Measurements from ENCODE around the gene VOPP1.
"Not testable (repeated sequence)": the region's sequence is repeated elsewhere in the genome, so short reads cannot be mapped to it uniquely, and the experiment has no call there.

The VOPP1 gene, protein sequence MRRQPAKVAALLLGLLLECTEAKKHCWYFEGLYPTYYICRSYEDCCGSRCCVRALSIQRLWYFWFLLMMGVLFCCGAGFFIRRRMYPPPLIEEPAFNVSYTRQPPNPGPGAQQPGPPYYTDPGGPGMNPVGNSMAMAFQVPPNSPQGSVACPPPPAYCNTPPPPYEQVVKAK

DNA sequence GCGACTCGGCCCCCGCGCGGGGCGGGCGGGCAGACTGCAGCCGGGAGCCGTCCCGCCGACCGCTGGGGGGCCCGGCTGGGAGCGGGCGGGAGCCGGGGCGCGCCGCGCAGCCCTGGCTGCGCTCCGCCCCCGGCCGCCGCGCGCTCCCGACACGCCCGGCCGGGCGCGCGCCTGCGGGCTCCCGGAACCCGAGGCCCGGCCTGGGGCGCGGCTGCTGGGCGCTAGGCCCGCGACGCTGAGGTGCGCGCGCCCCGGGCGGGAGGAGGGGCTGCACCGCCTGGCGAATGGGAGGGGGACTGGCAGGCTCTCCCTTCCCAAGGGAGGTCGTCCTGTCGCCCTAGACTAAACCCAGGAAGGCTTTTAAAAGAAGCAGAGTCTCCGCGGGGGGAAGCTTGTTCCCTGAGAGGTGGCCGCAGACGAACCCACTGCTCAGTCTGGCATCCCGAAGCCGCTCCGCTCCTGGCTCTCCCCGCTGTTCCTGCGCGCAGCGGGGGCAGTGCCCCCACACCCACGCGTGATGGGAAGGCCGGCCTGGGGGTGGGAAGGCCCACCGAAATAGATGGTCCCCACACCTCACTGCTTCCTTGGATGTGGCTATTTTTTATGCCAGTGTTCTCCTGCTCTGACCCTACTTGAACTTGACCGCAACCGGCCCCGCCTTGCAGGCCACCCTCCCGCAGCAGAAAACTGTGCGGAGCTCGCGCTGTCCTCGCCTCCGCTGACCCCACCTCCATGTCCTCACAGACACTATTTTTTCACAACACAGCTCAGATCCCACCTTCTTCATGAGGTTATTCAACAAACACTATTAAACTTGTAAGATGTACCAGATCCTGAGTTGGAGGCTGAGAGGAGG, at the start of gene VOPP1:
VOPP1 (minus strand) TSS at position 125 of the 856 bp plus-strand sequence. CDS start 178 bp downstream, outside the sequence.
- Histone ChIP-seq H3K27ac (ENCODE audit: low read depth, low read length) (peak within 1 kb of the TSS; percentile 54), H2AFZ (ENCODE audit: low read depth, low read length, severe bottlenecking) (peak within 1 kb of the TSS; percentile 94), H3K4me2 (ENCODE audit: low read depth, low read length, poor library complexity, severe bottlenecking) (peak within 1 kb of the TSS; percentile 85)

DNA sequence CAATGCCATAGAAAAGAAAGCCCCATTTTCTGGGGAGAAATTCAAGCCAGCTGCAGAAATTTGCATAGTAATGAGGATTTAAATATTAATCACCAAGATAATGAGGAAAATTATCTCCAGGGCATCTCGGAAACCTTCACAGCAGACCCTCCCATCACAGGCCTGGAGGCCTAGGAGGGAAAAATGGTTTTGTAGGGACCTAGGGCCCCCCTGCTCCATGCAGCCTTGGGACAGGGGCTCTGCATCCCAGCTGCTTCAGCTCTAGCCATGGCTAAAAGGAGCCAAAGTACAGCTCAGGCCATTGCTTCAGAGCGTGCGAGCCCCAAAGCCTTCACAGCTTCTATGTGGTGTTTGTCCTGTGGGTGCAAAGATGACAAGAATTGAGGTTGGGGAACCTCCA, 46.6 kb upstream of the VOPP1 start:
- no peak for TF ChIP-seq EZH2phosphoT487 (conservative IDR thresholded peaks at IDR 0.05; ENCODE audit: low read length)
- TF ChIP-seq, protein P1, sequence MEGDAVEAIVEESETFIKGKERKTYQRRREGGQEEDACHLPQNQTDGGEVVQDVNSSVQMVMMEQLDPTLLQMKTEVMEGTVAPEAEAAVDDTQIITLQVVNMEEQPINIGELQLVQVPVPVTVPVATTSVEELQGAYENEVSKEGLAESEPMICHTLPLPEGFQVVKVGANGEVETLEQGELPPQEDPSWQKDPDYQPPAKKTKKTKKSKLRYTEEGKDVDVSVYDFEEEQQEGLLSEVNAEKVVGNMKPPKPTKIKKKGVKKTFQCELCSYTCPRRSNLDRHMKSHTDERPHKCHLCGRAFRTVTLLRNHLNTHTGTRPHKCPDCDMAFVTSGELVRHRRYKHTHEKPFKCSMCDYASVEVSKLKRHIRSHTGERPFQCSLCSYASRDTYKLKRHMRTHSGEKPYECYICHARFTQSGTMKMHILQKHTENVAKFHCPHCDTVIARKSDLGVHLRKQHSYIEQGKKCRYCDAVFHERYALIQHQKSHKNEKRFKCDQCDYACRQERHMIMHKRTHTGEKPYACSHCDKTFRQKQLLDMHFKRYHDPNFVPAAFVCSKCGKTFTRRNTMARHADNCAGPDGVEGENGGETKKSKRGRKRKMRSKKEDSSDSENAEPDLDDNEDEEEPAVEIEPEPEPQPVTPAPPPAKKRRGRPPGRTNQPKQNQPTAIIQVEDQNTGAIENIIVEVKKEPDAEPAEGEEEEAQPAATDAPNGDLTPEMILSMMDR (IDR thresholded peaks at IDR 0.05; ENCODE audit: insufficient read depth, low read length, poor library complexity, severe bottlenecking): no peak
- Histone ChIP-seq H3K4me3 (ENCODE audit: insufficient read depth, low read length, poor library complexity, severe bottlenecking) (no peak overlapping the region), H3K9me3 (ENCODE audit: insufficient read depth, low read length) (peaks cover 15% of the 10 kb centered on the region; the same call in 1 of the 2 replicates)

More for the DNA sequence above, at the start of gene VOPP1:
- Histone ChIP-seq H3K4me3 (ENCODE audit: insufficient read depth, low read length, poor library complexity, severe bottlenecking) (peak within 1 kb of the TSS; percentile 88), H3K9ac (ENCODE audit: low read length) (peak within 1 kb of the TSS; percentile 94), H3K27me3 (ENCODE audit: low read length) (no peaks in the 10 kb centered on the region), H3K79me2 (ENCODE audit: insufficient read depth, low read length) (peaks cover 44% of the 10 kb centered on the region), H3F3A (ENCODE audit: insufficient read depth) (peaks cover 12% of the 10 kb centered on the region; the same call in 1 of the 2 replicates), H3K9me2 (replicated peaks; ENCODE audit: insufficient read depth, low read length) (no peaks in the 10 kb centered on the region), H4K20me1 (ENCODE audit: low read depth, low read length) (peaks cover 17% of the 10 kb centered on the region; the same call in 1 of the 2 replicates), H3K9me3 (ENCODE audit: insufficient read depth, low read length) (no peaks in the 10 kb centered on the region), H3K36me3 (ENCODE audit: low read length) (no peaks in the 10 kb centered on the region)
- TF ChIP-seq, protein P1 (IDR thresholded peaks at IDR 0.05; ENCODE audit: insufficient read depth, low read length, poor library complexity, severe bottlenecking): no peak
- TF ChIP-seq EZH2phosphoT487 (conservative IDR thresholded peaks at IDR 0.05; ENCODE audit: low read length): no peak

DNA sequence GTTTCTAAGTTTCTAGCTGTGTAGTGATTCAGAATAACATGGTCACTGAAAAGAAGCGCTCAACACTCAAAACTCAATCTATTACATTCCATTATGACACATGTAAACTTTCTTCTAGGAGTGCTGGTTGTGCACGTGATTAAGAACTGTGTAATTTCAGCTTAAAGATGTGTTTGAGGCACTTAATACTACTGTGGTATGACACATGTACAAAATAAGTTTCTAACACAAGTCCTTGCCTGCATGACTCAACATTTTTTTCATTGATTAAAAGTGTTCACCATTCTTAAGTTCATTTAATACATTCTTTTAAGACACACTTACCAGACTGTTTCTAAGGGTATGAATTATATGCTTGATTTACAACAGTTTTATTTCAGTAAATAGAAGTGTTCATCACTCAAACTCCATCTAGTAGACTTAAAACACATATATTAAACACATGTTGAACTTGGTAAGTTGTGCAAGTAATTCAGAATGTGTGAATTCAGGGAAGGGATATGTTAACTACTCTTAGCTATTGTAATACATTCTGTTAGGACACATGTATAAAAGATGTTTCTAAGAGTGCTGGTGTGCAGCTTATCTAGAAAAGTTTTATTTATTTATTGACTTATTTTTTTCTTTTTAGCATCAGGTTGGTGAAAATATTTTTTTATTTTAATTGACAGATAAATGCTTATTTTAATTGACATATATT, 42.2 kb upstream of the VOPP1 start:
- not testable (repeated sequence) for H4K20me1 ChIP-seq (ENCODE audit: low read depth, low read length); H2AFZ ChIP-seq (ENCODE audit: low read depth, low read length, severe bottlenecking); H3K27ac ChIP-seq (ENCODE audit: low read depth, low read length); H3K4me3 ChIP-seq (ENCODE audit: insufficient read depth, low read length, poor library complexity, severe bottlenecking); H3K79me2 ChIP-seq (ENCODE audit: insufficient read depth, low read length); H3K27me3 ChIP-seq (ENCODE audit: low read length); H3F3A ChIP-seq (ENCODE audit: insufficient read depth); H3K36me3 ChIP-seq (ENCODE audit: low read length); H3K9ac ChIP-seq (ENCODE audit: low read length); H3K4me2 ChIP-seq (ENCODE audit: low read depth, low read length, poor library complexity, severe bottlenecking); H3K9me2 ChIP-seq (replicated peaks; ENCODE audit: insufficient read depth, low read length)
- peaks cover 15% of the 10 kb centered on the region; the same call in 1 of the 2 replicates for H3K9me3 ChIP-seq (ENCODE audit: insufficient read depth, low read length)

More for the DNA sequence above, 46.6 kb upstream of the VOPP1 start:
- Histone ChIP-seq H3K4me2 (ENCODE audit: low read depth, low read length, poor library complexity, severe bottlenecking) (no peak overlapping the region), H3K9me2 (replicated peaks; ENCODE audit: insufficient read depth, low read length) (no peaks in the 10 kb centered on the region), H3F3A (ENCODE audit: insufficient read depth) (no peaks in the 10 kb centered on the region), H4K20me1 (ENCODE audit: low read depth, low read length) (no peaks in the 10 kb centered on the region), H3K27me3 (ENCODE audit: low read length) (no peaks in the 10 kb centered on the region), H3K27ac (ENCODE audit: low read depth, low read length) (no peak overlapping the region), H3K9ac (ENCODE audit: low read length) (no peak overlapping the region), H3K79me2 (ENCODE audit: insufficient read depth, low read length) (no peaks in the 10 kb centered on the region), H2AFZ (ENCODE audit: low read depth, low read length, severe bottlenecking) (no peak overlapping the region), H3K36me3 (ENCODE audit: low read length) (no peaks in the 10 kb centered on the region)

DNA sequence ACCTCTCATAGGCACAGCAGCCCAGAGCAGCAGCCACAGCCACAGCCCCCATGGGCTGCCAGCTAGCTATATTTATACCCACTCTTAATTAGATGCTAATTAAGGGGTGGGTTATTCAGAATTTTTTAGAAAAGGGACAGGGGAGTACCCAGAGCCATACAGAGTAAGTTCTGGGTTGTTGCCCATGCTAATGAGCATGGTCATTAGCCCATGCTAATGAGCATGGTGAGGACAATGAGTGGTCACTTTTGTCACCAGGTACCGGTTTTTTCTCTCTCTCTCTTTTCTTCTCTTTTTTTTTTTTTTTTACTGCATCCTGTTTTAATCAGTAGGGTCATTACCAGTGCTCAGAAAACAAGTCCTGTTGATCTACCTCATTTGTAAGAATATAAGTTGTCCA, 37.4 kb upstream of the VOPP1 start:
- not testable (repeated sequence) for H3K4me3 ChIP-seq (ENCODE audit: insufficient read depth, low read length, poor library complexity, severe bottlenecking); H3K36me3 ChIP-seq (ENCODE audit: low read length); H3K27me3 ChIP-seq (ENCODE audit: low read length); H2AFZ ChIP-seq (ENCODE audit: low read depth, low read length, severe bottlenecking); H4K20me1 ChIP-seq (ENCODE audit: low read depth, low read length); H3F3A ChIP-seq (ENCODE audit: insufficient read depth); H3K4me2 ChIP-seq (ENCODE audit: low read depth, low read length, poor library complexity, severe bottlenecking); H3K9me3 ChIP-seq (ENCODE audit: insufficient read depth, low read length); H3K9me2 ChIP-seq (replicated peaks; ENCODE audit: insufficient read depth, low read length); H3K9ac ChIP-seq (ENCODE audit: low read length); H3K27ac ChIP-seq (ENCODE audit: low read depth, low read length); H3K79me2 ChIP-seq (ENCODE audit: insufficient read depth, low read length)

DNA sequence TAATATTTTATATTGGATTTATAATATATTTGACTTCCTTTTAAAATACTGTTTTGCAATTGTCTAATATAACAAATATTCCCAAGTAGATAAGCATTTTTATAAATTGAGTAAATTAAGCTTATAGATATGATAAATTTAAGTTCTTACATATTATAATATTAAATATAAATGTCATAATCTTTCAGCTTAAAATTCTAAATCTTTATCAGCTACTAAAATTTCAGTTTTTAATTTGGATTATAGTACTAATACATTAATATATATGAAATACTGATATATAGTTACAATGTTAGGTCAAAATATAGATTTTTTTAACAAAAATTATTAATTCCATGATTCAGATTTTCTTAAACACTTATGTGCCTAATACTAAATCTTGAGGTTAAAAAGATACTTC, 33.4 kb upstream of the VOPP1 start:
- not testable (repeated sequence) for H3K27me3 ChIP-seq (ENCODE audit: low read length); H2AFZ ChIP-seq (ENCODE audit: low read depth, low read length, severe bottlenecking); H3K36me3 ChIP-seq (ENCODE audit: low read length); H3K79me2 ChIP-seq (ENCODE audit: insufficient read depth, low read length); H3F3A ChIP-seq (ENCODE audit: insufficient read depth); H3K4me2 ChIP-seq (ENCODE audit: low read depth, low read length, poor library complexity, severe bottlenecking); H3K9ac ChIP-seq (ENCODE audit: low read length); H3K4me3 ChIP-seq (ENCODE audit: insufficient read depth, low read length, poor library complexity, severe bottlenecking); H3K27ac ChIP-seq (ENCODE audit: low read depth, low read length); H4K20me1 ChIP-seq (ENCODE audit: low read depth, low read length); H3K9me3 ChIP-seq (ENCODE audit: insufficient read depth, low read length); H3K9me2 ChIP-seq (replicated peaks; ENCODE audit: insufficient read depth, low read length)
